ENCODE results near the gene THAP2.
A peak's percentile ranks its signal among the peaks of the same experiment; 100 is the strongest.

Gene THAP2

DNA sequence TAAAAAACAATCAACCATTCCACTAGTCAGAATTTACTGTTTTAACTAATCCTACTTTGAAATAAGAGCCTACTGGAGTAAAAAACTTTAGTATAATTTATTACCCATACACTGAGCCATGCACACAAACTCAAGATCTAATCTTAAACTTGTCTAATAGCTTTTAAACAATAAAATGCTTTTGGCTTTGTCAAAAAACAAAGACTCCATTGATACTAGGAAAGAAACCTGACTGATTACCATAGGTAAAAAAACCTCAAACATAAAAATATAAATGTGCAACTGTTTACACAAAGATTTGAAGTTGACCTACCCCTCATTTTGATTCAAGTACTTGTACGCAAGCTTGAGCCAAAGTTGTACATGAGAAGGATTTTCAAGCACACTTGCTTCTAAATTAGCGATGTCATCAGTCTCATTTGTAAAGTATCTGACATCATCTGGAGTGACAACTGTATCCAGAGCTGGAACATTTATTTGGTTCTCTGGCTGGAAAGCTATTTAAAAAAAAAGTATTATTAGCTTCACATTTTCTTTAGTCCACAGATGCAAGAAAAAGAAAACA, 36.6 kb upstream of the THAP2 start:
- CTCF ChIA-PET = interaction anchor here (1.0 to 4.1 kb wide), 5 partner anchors 9 to 124 kb away, joined by 3 to 43 read pairs (median 5); no protein-coding TSS in a partner anchor
- TF ChIP-seq, protein P1, sequence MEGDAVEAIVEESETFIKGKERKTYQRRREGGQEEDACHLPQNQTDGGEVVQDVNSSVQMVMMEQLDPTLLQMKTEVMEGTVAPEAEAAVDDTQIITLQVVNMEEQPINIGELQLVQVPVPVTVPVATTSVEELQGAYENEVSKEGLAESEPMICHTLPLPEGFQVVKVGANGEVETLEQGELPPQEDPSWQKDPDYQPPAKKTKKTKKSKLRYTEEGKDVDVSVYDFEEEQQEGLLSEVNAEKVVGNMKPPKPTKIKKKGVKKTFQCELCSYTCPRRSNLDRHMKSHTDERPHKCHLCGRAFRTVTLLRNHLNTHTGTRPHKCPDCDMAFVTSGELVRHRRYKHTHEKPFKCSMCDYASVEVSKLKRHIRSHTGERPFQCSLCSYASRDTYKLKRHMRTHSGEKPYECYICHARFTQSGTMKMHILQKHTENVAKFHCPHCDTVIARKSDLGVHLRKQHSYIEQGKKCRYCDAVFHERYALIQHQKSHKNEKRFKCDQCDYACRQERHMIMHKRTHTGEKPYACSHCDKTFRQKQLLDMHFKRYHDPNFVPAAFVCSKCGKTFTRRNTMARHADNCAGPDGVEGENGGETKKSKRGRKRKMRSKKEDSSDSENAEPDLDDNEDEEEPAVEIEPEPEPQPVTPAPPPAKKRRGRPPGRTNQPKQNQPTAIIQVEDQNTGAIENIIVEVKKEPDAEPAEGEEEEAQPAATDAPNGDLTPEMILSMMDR (IDR thresholded peaks at IDR 0.05; ENCODE audit: control extremely low read depth, extremely low read depth, low read depth, missing control alignments) = no peak
- no peak for DNase-seq (ENCODE audit: extremely low spot score)
- POLR2A ChIA-PET = no interaction called here

DNA sequence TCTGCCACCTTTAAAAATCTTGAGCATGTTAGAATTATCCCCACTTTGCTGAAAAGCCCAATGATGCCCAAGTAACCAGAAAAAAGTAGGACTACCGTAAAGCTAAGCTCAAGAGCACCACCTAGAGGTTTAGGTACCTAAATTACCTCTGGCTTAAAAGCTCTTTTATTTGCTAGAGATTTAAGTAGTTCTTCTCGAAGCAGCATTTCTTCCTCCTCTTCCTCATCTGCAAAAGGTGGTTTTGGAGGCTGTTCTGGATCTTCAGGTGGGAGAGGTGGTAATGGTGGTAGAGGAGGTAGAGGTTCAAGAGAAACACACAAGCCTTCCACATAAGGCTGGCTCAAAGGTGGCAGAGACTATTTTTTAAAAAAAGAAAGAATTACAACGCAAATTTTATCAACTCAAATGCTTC, 27.4 kb upstream of the THAP2 start:
- TF ChIP-seq, protein P1 (IDR thresholded peaks at IDR 0.05; ENCODE audit: control extremely low read depth, extremely low read depth, low read depth, missing control alignments) = peak; percentile 74
- DNase-seq (ENCODE audit: extremely low spot score) = peak; percentile 50
- POLR2A ChIA-PET = no interaction called here
- CTCF ChIA-PET = interaction anchor here (0.7 to 4.9 kb wide), 31 partner anchors 10 to 1889 kb away, joined by 3 to 51 read pairs (median 5); partner anchors contain the start of genes THAP2, TMEM19 and ZFC3H1

DNA sequence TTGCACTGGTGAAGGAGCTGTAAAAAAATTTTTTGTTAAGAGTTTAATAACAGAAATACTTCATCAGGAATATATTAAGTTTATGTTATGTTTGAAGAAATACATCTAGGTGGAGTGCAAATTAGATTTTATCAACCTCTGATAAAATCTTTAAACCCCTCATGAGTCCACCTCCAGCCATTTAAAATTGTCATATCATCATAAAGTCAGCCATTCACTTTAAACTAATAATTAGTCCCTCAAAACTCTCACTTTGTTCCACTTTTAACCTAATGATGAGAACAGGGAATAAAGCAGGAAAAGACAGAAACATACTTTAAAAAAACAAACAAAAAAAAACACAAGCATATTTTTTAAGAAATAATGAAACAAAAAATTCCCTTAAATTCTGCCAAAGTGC, 25.6 kb upstream of the THAP2 start:
- POLR2A ChIA-PET = no interaction called here
- TF ChIP-seq, protein P1 (IDR thresholded peaks at IDR 0.05; ENCODE audit: control extremely low read depth, extremely low read depth, low read depth, missing control alignments) = no peak
- no peak for DNase-seq (ENCODE audit: extremely low spot score)
- CTCF ChIA-PET = interaction anchor here (1.0 to 4.9 kb wide), 9 partner anchors 9 to 223 kb away, joined by 3 to 51 read pairs (median 18); partner anchors contain the start of genes THAP2, TMEM19 and ZFC3H1

DNA sequence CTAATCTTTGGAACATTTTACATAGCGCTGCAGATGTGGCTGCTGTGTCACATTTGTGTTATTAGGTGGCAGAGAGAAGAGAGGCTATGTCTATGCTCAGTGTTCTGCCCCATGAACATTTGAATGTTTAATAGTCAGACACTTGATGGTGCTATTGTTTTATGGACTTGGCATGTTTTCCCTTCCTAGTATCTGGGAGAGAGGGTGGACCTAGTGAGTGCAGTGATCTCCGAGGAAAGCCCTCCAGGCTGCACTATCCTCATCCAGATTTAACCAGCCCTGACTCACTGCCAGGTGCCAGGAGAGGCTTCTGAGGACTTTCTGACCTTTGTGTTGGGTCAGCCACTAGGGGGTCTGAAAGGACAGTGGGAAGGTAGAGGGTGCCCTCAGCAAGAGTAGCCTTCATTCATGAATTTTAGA, 24.8 kb upstream of the THAP2 start:
- POLR2A ChIA-PET = no interaction called here
- TF ChIP-seq, protein P1 (IDR thresholded peaks at IDR 0.05; ENCODE audit: control extremely low read depth, extremely low read depth, low read depth, missing control alignments) = peak; percentile 41
- no peak for DNase-seq (ENCODE audit: extremely low spot score)
- CTCF ChIA-PET = interaction anchor here (0.8 to 3.6 kb wide), 4 partner anchors 15 to 108 kb away, joined by 3 to 51 read pairs (median 3); partner anchors contain the start of gene ZFC3H1

DNA sequence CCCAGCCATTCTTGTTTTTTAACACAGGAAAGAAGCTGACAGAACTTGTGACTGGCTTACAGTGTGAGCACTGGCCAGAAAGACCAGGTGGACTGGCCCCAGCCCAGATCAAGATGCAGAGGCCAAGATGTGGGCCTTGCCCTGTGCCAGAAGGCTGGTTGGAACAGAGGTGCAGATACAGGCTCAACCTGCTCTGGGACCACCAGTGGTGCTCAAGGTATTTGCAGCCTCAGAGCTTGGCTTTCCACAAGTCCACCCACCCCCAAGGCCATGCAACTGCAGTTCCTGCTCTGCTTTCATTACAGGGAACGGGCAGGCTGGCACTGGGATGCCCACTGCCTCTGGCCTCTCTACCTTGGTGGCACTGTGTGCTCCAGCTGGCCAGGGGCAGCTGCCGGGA, 23.8 kb upstream of the THAP2 start:
- DNase-seq (ENCODE audit: extremely low spot score) = no peak
- ChIA-PET POLR2A (interaction anchor here (0.8 kb wide), 1 partner anchor 23 kb away, joined by 4 read pairs; no protein-coding TSS in a partner anchor), CTCF (interaction anchor here (0.8 to 1.6 kb wide), 6 partner anchors 14 to 112 kb away, joined by 3 to 5 read pairs (median 3); partner anchors contain the start of gene ZFC3H1)
- TF ChIP-seq, protein P1 (IDR thresholded peaks at IDR 0.05; ENCODE audit: control extremely low read depth, extremely low read depth, low read depth, missing control alignments) = no peak

DNA sequence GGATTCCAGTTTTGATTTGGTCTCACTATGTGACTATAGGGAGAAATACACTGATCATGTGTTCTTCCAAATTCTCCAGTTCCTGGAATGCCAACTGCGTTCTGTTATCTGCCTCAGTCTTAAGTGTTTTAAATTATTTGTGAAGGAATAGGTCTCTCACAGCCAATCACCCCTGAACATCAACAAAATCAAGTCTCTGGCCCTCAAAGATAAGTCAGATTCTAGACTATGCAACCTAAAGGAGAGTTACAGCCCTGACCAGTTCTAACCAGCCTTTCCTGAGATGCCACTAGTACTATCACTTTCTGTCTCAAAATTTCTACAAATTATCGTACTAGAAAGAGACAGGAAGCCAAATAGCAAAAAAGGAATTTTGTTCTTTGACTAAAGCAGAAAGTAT, 22.7 kb upstream of the THAP2 start:
- CTCF ChIA-PET = interaction anchor here (1.5 to 2.7 kb wide), 3 partner anchors 104 to 111 kb away, joined by 3 to 12 read pairs (median 5); no protein-coding TSS in a partner anchor

More for the DNA sequence above, 22.7 kb upstream of the THAP2 start:
- TF ChIP-seq, protein P1 (IDR thresholded peaks at IDR 0.05; ENCODE audit: control extremely low read depth, extremely low read depth, low read depth, missing control alignments) = no peak
- POLR2A ChIA-PET = no interaction called here
- no peak for DNase-seq (ENCODE audit: extremely low spot score)
